HepG2 (cell line): ENCODE measurements around the gene GRK5. TPM values are rescaled to one million over a fixed set of nuclear protein-coding genes. Genes with fewer than 3 reads are reported as not detected.

Experiments used
- ARNT2 ChIP-seq: sonication (generic); formaldehyde crosslinking; IDR thresholded peaks from 2 replicates; pipeline ENCODE4 v1.8.0; 2022; ENCODE audit warnings: mild to moderate bottlenecking, low read depth, missing genetic modification reagents, moderate library complexity
- BRCA1 ChIP-seq: sonication (generic); formaldehyde crosslinking; IDR thresholded peaks from 2 replicates; pipeline ENCODE4 v1.4.0; 2020; ENCODE audit warnings: missing genetic modification reagents
- MYNN ChIP-seq: sonication (generic); formaldehyde crosslinking; IDR thresholded peaks from 2 replicates; pipeline ENCODE4 v1.4.0; 2020; ENCODE audit warnings: mild to moderate bottlenecking, low read depth, missing genetic modification reagents
- RELA ChIP-seq: sonication (generic); formaldehyde crosslinking; IDR thresholded peaks from 2 replicates; pipeline ENCODE4 v1.4.0; 2020; ENCODE audit warnings: missing genetic modification reagents
- SRF ChIP-seq: IDR thresholded peaks from 2 replicates; pipeline ENCODE4 v1.6.1; 2011; ENCODE audit warnings: mild to moderate bottlenecking, low read depth, low read length, moderate library complexity
- SRSF1 ChIP-seq: fragments of 200-400 bp; formaldehyde crosslinking; optimal IDR thresholded peaks from 2 replicates; pipeline ENCODE3; 2017; ENCODE audit warnings: mild to moderate bottlenecking, low read depth, low read length, moderate library complexity
- TCF7L2 ChIP-seq: IDR thresholded peaks from 2 replicates; pipeline ENCODE4 v1.6.1; 2011; ENCODE audit warnings: mild to moderate bottlenecking, low read depth, low read length, moderate library complexity
- TSC22D2 ChIP-seq: sonication (generic); formaldehyde crosslinking; IDR thresholded peaks from 2 replicates; pipeline ENCODE4 v1.5.1; 2020; ENCODE audit warnings: missing genetic modification reagents, mild to moderate bottlenecking, borderline replicate concordance
- UBTF ChIP-seq: sonication (generic); formaldehyde crosslinking; IDR thresholded peaks from 2 replicates; pipeline ENCODE4 v1.4.0; 2020; ENCODE audit warnings: mild to moderate bottlenecking, missing genetic modification reagents
- ZFP41 ChIP-seq: sonication (generic); formaldehyde crosslinking; IDR thresholded peaks from 2 replicates; pipeline ENCODE4 v1.4.0; 2020; ENCODE audit warnings: mild to moderate bottlenecking, missing genetic modification reagents, borderline replicate concordance
- ZNF350 ChIP-seq: sonication (generic); formaldehyde crosslinking; IDR thresholded peaks from 2 replicates; pipeline ENCODE4 v1.4.0; 2020; ENCODE audit warnings: mild to moderate bottlenecking, low read depth, missing genetic modification reagents, borderline replicate concordance
- ZNF431 ChIP-seq: sonication (generic); formaldehyde crosslinking; IDR thresholded peaks from 2 replicates; pipeline ENCODE4 v1.9.0; 2022; ENCODE audit warnings: missing genetic modification reagents, low read depth, mild to moderate bottlenecking, borderline replicate concordance
- ZNF432 ChIP-seq: sonication (generic); formaldehyde crosslinking; IDR thresholded peaks from 2 replicates; pipeline ENCODE4 v1.5.0; 2020; ENCODE audit warnings: missing genetic modification reagents, mild to moderate bottlenecking, borderline replicate concordance
- ZNF513 ChIP-seq: sonication (generic); formaldehyde crosslinking; conservative IDR thresholded peaks from 2 replicates; pipeline ENCODE4 v1.5.0; 2020; ENCODE audit warnings: missing genetic modification reagents
- ZNF644 ChIP-seq: IDR thresholded peaks from 2 replicates; pipeline ENCODE4 v1.6.1; 2016; ENCODE audit warnings: low read depth
- polyA plus RNA-seq, 8 experiments: library from polyadenylated mRNA; depleted of rRNA in 3 of 8; stranded (reverse) in 7 of 8; unstranded in 1 of 8; fragments of >200 nt; fragmentation: Illumina TruSeq in 4 of 8; extraction: Trizol in 4 of 8; gene quantifications; 2 replicates each; pipeline versions ENCODE4 v1.2.1 to v1.2.3, GENCODE V29; 2011 to 2016; ENCODE audit warnings: low read depth in 4 of 8, missing spikeins in 1 of 8, mixed read lengths in 1 of 8; ENCODE audit not compliant: insufficient read depth in 1 of 8
- total RNA-seq, 5 experiments: library from RNA; depleted of rRNA; stranded (reverse); fragments of >200 nt; fragmentation: Illumina TruSeq; extraction: Trizol; gene quantifications; 2 replicates each; pipeline ENCODE4 v1.2.3, GENCODE V29; 2016; ENCODE audit warnings: low read depth in 1 of 5
- TF ChIP-seq, protein P1 (sequence below), 2 experiments: sonication (generic) in 1 of 2; formaldehyde crosslinking in 1 of 2; IDR thresholded peaks; 2 replicates each; pipeline versions ENCODE4 v1.6.1 to v1.9.0; 2014 to 2022; ENCODE audit warnings: antibody characterized with exemption in 1 of 2, borderline replicate concordance in 1 of 2, inconsistent platforms in 1 of 2, low read depth in 1 of 2, missing genetic modification reagents in 1 of 2

The GRK5 gene
- total and polyA plus RNA-seq, 2 of the 13 experiments (the other 11 are each of a cell fraction or from before 2014, with no cell fraction given), result 10.4 to 12.6 TPM

DNA sequence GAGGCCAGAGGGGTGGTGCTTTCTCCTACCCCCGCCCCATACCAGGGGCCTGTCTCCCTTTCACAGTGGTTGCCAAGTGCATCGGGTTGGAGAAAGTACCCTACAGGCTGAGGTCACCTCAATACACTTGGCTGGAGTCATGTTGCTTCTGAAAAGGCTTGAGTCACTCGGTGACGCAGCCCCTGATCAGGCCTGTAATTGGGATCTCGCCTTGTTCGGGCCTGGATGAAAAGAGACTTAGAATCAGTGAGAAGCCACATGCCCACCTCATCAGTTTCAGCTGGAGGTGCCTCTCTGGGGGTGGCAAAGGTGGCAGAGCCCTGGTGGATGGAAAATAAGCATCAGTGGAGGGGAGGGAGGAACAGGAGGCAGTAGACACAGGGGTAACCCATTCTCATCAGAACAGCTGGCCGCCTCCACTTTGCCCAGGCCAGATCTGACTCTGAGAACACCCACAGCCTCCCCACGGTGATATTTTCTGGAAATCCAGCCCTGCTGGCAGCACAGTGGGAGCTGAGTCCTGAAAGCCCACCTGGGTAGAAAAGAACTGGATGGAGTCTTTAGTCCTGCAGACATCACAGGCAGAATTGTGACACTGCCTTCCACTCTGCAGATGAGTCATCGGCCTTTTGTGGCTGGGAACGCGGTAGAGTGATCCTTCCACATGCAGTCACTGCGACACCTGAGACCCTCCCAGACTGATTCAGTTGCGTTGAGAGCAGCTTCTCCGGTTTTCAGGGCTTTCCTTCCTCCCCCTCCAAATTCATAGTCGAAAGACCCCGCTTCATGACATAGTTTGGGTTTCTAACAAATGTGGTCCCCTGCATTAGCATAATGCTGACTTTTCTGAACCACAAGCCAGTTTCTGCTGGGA lies 108.0 kb downstream of the GRK5 start (continued):
- TF ChIP-seq ZFP41 (CRISPR knock-in tag), result no peak
- no peak for TF ChIP-seq RELA (CRISPR knock-in tag)
- peak; percentile 57; the same call in 1 of the 2 replicates for TF ChIP-seq ZNF350 (CRISPR knock-in tag)
- TF ChIP-seq TSC22D2 (CRISPR knock-in tag), result no peak
- no peak for TF ChIP-seq BRCA1 (CRISPR knock-in tag)
- TF ChIP-seq ZNF644 (CRISPR knock-in tag), result peak; percentile 55; the same call in 1 of the 2 replicates
- TF ChIP-seq SRF, result peak; percentile 55; the same call in 1 of the 2 replicates
- no peak for TF ChIP-seq MYNN
- TF ChIP-seq ARNT2 (CRISPR knock-in tag), result no peak
- TF ChIP-seq ZNF513 (CRISPR knock-in tag), result no peak
- peak; percentile 44 for TF ChIP-seq SRSF1
- TF ChIP-seq ZNF432 (CRISPR knock-in tag), result no peak
- TF ChIP-seq UBTF, result 0 out of 2 replicates have a peak, but pooled peaks have one; percentile 19
- no peak for TF ChIP-seq ZNF431
- no peak for TF ChIP-seq TCF7L2
- TF ChIP-seq, protein P1, sequence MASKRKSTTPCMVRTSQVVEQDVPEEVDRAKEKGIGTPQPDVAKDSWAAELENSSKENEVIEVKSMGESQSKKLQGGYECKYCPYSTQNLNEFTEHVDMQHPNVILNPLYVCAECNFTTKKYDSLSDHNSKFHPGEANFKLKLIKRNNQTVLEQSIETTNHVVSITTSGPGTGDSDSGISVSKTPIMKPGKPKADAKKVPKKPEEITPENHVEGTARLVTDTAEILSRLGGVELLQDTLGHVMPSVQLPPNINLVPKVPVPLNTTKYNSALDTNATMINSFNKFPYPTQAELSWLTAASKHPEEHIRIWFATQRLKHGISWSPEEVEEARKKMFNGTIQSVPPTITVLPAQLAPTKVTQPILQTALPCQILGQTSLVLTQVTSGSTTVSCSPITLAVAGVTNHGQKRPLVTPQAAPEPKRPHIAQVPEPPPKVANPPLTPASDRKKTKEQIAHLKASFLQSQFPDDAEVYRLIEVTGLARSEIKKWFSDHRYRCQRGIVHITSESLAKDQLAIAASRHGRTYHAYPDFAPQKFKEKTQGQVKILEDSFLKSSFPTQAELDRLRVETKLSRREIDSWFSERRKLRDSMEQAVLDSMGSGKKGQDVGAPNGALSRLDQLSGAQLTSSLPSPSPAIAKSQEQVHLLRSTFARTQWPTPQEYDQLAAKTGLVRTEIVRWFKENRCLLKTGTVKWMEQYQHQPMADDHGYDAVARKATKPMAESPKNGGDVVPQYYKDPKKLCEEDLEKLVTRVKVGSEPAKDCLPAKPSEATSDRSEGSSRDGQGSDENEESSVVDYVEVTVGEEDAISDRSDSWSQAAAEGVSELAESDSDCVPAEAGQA (IDR thresholded peaks at IDR 0.05; ENCODE audit: low read depth), result peak; percentile 72; the same call in 1 of the 2 replicates
- TF ChIP-seq, protein P1 (CRISPR knock-in tag; IDR thresholded peaks at IDR 0.05; ENCODE audit: borderline replicate concordance), result no peak
